ENCODE results near the gene PLEKHG5.

Gene PLEKHG5

DNA sequence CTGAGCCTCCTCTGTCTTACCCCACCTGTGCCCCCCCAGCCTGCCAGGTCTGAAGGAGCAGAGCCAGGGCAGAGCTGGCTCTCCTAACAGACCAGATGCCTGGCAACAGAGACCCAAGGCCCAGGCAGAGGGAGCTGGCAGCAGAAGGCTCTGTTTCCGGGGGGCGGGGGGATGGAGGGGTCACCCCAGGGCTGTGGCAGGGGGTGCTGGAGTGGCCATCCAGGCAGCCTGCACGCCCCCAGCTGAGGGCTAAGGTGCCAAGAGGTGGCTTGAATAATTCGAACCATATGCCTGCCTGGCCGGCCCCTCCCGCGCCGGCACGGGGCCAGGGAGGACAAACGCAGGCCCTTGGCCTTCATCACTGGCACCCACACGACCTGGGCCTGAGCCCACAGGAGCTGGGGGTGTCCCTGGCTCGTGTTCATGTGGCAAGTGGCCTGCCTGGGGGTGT lies 16.0 kb upstream of the PLEKHG5 start:
- Histone ChIP-seq H3K4me1 (ENCODE audit: insufficient read depth, low read length, severe bottlenecking) (no peaks in the 10 kb centered on the region), H3K27ac (ENCODE audit: low read depth, low read length, poor library complexity, severe bottlenecking) (no peak overlapping the region), H3K4me2 (ENCODE audit: low read length) (no peak overlapping the region), H3K27me3 (ENCODE audit: insufficient read depth, low read length) (no peaks in the 10 kb centered on the region; the same call in 1 of the 2 replicates), H3K9me2 (ENCODE audit: low read depth, low read length) (no peaks in the 10 kb centered on the region), H3K9ac (ENCODE audit: low read length) (no peak overlapping the region), H3F3A (ENCODE audit: insufficient read depth, low read length) (no peaks in the 10 kb centered on the region), H3K36me3 (ENCODE audit: insufficient read depth, low read length) (no peaks in the 10 kb centered on the region), H4K20me1 (ENCODE audit: insufficient read depth, low read length) (no peaks in the 10 kb centered on the region), H2AFZ (ENCODE audit: low read length) (no peak overlapping the region), H3K79me2 (ENCODE audit: insufficient read depth, low read length) (no peaks in the 10 kb centered on the region), H3K4me3 (ENCODE audit: low read depth, low read length, poor library complexity, severe bottlenecking) (no peak overlapping the region), H3K9me3 (ENCODE audit: low read length) (no peaks in the 10 kb centered on the region)
- TF ChIP-seq, protein P1, sequence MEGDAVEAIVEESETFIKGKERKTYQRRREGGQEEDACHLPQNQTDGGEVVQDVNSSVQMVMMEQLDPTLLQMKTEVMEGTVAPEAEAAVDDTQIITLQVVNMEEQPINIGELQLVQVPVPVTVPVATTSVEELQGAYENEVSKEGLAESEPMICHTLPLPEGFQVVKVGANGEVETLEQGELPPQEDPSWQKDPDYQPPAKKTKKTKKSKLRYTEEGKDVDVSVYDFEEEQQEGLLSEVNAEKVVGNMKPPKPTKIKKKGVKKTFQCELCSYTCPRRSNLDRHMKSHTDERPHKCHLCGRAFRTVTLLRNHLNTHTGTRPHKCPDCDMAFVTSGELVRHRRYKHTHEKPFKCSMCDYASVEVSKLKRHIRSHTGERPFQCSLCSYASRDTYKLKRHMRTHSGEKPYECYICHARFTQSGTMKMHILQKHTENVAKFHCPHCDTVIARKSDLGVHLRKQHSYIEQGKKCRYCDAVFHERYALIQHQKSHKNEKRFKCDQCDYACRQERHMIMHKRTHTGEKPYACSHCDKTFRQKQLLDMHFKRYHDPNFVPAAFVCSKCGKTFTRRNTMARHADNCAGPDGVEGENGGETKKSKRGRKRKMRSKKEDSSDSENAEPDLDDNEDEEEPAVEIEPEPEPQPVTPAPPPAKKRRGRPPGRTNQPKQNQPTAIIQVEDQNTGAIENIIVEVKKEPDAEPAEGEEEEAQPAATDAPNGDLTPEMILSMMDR (IDR thresholded peaks at IDR 0.05; ENCODE audit: low read length), result no peak
- no peak for TF ChIP-seq EZH2 (IDR thresholded peaks at IDR 0.05; ENCODE audit: borderline replicate concordance, low read length)

DNA sequence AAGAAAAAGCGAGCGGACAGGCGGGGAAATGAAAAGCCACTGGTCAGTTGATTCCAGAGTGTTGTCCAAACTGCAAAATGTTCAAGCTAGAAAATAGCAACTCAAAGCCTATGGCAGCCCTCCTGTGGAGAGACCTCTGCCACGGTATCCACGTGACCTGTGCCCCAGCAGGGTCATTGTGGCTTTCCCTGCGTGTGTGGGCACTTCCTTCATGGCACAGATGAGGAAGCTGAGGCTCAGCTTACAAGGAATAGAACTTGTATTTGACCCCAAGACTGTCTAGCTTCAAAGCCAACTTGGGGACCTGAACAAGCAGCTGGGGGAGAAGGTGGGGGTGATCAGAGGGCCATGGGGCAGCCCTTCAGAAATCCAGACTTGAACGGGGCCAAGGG lies 15.6 kb upstream of the PLEKHG5 start:
- no peaks in the 10 kb centered on the region for H3K9me3 ChIP-seq (ENCODE audit: low read length)
- H3K4me3 ChIP-seq (ENCODE audit: low read depth, low read length, poor library complexity, severe bottlenecking), result no peak overlapping the region
- no peak for TF ChIP-seq EZH2 (IDR thresholded peaks at IDR 0.05; ENCODE audit: borderline replicate concordance, low read length)
- TF ChIP-seq, protein P1 (IDR thresholded peaks at IDR 0.05; ENCODE audit: low read length), result no peak
- H3K36me3 ChIP-seq (ENCODE audit: insufficient read depth, low read length), result no peaks in the 10 kb centered on the region
- no peak overlapping the region for H3K9ac ChIP-seq (ENCODE audit: low read length)
- H4K20me1 ChIP-seq (ENCODE audit: insufficient read depth, low read length), result no peaks in the 10 kb centered on the region
- H3K4me2 ChIP-seq (ENCODE audit: low read length), result no peak overlapping the region
- H3K9me2 ChIP-seq (ENCODE audit: low read depth, low read length), result no peaks in the 10 kb centered on the region
- H3K27ac ChIP-seq (ENCODE audit: low read depth, low read length, poor library complexity, severe bottlenecking), result no peak overlapping the region
- no peaks in the 10 kb centered on the region for H3F3A ChIP-seq (ENCODE audit: insufficient read depth, low read length)
- H3K4me1 ChIP-seq (ENCODE audit: insufficient read depth, low read length, severe bottlenecking), result no peaks in the 10 kb centered on the region
- no peak overlapping the region for H2AFZ ChIP-seq (ENCODE audit: low read length)
- no peaks in the 10 kb centered on the region for H3K79me2 ChIP-seq (ENCODE audit: insufficient read depth, low read length)
- no peaks in the 10 kb centered on the region; the same call in 1 of the 2 replicates for H3K27me3 ChIP-seq (ENCODE audit: insufficient read depth, low read length)

DNA sequence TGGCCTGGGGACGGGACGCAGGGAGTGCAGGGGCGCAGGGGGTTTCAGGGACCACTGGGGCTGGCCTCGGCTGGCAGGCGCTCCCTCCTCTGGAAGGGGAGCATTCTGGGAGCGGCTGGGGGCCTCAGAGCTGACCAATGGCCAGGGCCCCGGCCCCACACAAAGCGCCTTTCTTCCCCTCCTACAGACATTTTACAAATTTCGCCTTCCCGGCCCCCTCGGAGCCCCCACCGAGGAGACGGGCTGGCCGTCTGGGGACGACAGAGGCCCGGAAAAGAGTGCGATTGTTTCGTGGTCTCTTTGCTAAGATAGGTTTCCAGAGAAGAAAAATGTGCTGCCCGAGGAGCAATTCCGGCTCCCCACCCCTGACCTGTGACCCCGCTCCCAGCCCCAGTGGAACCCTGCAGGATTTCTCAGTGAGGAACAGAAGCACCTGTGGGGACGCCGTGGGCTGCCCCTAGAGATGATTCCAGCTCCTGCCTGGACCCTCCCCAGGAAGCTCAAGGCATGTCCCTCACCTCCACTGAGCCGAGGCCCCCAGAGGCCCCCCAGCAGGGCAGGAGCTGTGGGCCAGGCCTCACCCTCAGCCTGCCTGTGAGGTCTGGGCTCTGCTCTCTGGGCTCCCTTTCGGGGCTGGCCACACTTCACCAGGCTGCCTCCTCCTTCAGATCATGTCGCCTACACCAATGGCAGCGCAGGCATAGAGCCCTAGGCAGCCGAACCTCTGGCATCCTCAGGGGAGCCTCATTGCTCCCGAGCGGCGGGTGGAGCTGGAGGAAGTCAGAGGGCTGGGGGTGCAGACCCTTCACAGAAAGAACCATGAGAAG lies 15.0 kb upstream of the PLEKHG5 start:
- Histone ChIP-seq H3K27me3 (ENCODE audit: insufficient read depth, low read length) (no peaks in the 10 kb centered on the region; the same call in 1 of the 2 replicates), H3K9ac (ENCODE audit: low read length) (no peak overlapping the region)
- TF ChIP-seq, protein P1 (IDR thresholded peaks at IDR 0.05; ENCODE audit: low read length), result no peak
- no peak for TF ChIP-seq EZH2 (IDR thresholded peaks at IDR 0.05; ENCODE audit: borderline replicate concordance, low read length)

More for the DNA sequence above, 15.0 kb upstream of the PLEKHG5 start:
- H3K4me1 ChIP-seq (ENCODE audit: insufficient read depth, low read length, severe bottlenecking), result no peaks in the 10 kb centered on the region
- no peaks in the 10 kb centered on the region for H3K79me2 ChIP-seq (ENCODE audit: insufficient read depth, low read length)
- no peaks in the 10 kb centered on the region for H3K36me3 ChIP-seq (ENCODE audit: insufficient read depth, low read length)
- no peak overlapping the region for H2AFZ ChIP-seq (ENCODE audit: low read length)
- H3K4me2 ChIP-seq (ENCODE audit: low read length), result no peak overlapping the region
- H3K9me3 ChIP-seq (ENCODE audit: low read length), result no peaks in the 10 kb centered on the region
- no peaks in the 10 kb centered on the region for H4K20me1 ChIP-seq (ENCODE audit: insufficient read depth, low read length)
- H3K4me3 ChIP-seq (ENCODE audit: low read depth, low read length, poor library complexity, severe bottlenecking), result no peak overlapping the region
- no peaks in the 10 kb centered on the region for H3F3A ChIP-seq (ENCODE audit: insufficient read depth, low read length)
- no peak overlapping the region for H3K27ac ChIP-seq (ENCODE audit: low read depth, low read length, poor library complexity, severe bottlenecking)
- no peaks in the 10 kb centered on the region for H3K9me2 ChIP-seq (ENCODE audit: low read depth, low read length)
